Measurements from ENCODE around the gene ZNF777. TPM values are rescaled to one million over a fixed set of nuclear protein-coding genes. Genes with fewer than 3 reads are reported as not detected.

Gene ZNF777
- total RNA-seq, 2 donors from 2014 or later, result 6.0 to 8.4 TPM

- no peak for TF ChIP-seq CTCF (IDR thresholded peaks at IDR 0.05)
- no peaks in the 10 kb centered on the region for H3K27me3 ChIP-seq
- H3K4me3 ChIP-seq, result no peak overlapping the region
- H3K4me1 ChIP-seq, result no peaks in the 10 kb centered on the region
- no peak for DNase-seq (ENCODE audit: low spot score)
- no peaks in the 10 kb centered on the region for H3K9me3 ChIP-seq
- H3K36me3 ChIP-seq, result peaks cover 77% of the 10 kb centered on the region
- H3K27ac ChIP-seq, result no peak overlapping the region
Measured at GRCh38 chr7:149489391-149490024, 28.6 kb upstream of the ZNF777 start.

GRCh38 chr7:149479568-149479967, 18.7 kb upstream of the ZNF777 start:
- H3K36me3 ChIP-seq, result peaks cover 29% of the 10 kb centered on the region
- H3K27ac ChIP-seq, result no peak overlapping the region
- H3K4me3 ChIP-seq, result no peak overlapping the region
- TF ChIP-seq CTCF (IDR thresholded peaks at IDR 0.05), result no peak
- H3K4me1 ChIP-seq, result no peaks in the 10 kb centered on the region
- H3K9me3 ChIP-seq, result peaks cover 0 to 9% of the 10 kb centered on the region in 2 donors
- H3K27me3 ChIP-seq, result no peaks in the 10 kb centered on the region
- no peak for DNase-seq (ENCODE audit: low spot score)

GRCh38 chr7:149478754-149479153, 17.9 kb upstream of the ZNF777 start:
- no peak overlapping the region for H3K27ac ChIP-seq
- H3K4me1 ChIP-seq, result no peaks in the 10 kb centered on the region
- no peak overlapping the region for H3K4me3 ChIP-seq
- H3K9me3 ChIP-seq, result peaks cover 0 to 9% of the 10 kb centered on the region in 2 donors
- H3K36me3 ChIP-seq, result peaks cover 37% of the 10 kb centered on the region
- no peak for DNase-seq (ENCODE audit: low spot score)
- TF ChIP-seq CTCF (IDR thresholded peaks at IDR 0.05), result no peak
- H3K27me3 ChIP-seq, result no peaks in the 10 kb centered on the region

GRCh38 chr7:149477494-149478443, 16.9 kb upstream of the ZNF777 start:
- no peaks in the 10 kb centered on the region for H3K27me3 ChIP-seq
- no peak for TF ChIP-seq CTCF (IDR thresholded peaks at IDR 0.05)
- no peak overlapping the region for H3K27ac ChIP-seq
- DNase-seq (ENCODE audit: low spot score), result no peak
- no peaks in the 10 kb centered on the region for H3K4me1 ChIP-seq
- peaks cover 0 to 9% of the 10 kb centered on the region in 2 donors for H3K9me3 ChIP-seq
- peaks cover 47% of the 10 kb centered on the region for H3K36me3 ChIP-seq
- no peak overlapping the region for H3K4me3 ChIP-seq

GRCh38 chr7:149476791-149477190, 15.9 kb upstream of the ZNF777 start:
- TF ChIP-seq CTCF (IDR thresholded peaks at IDR 0.05), result no peak
- peaks cover 57% of the 10 kb centered on the region for H3K36me3 ChIP-seq
- H3K9me3 ChIP-seq, result peaks cover 0 to 9% of the 10 kb centered on the region in 2 donors
- DNase-seq (ENCODE audit: low spot score), result no peak
- no peak overlapping the region for H3K4me3 ChIP-seq
- H3K27ac ChIP-seq, result no peak overlapping the region
- H3K4me1 ChIP-seq, result no peaks in the 10 kb centered on the region
- H3K27me3 ChIP-seq, result no peaks in the 10 kb centered on the region

All from right atrium auricular region (tissue), 2 donors.